Measurements from ENCODE around the gene OR5D14.

GRCh38 chr11:55793321-55793720, 2.0 kb upstream of the OR5D14 start:
- TF ChIP-seq CTCF (IDR thresholded peaks at IDR 0.05) (no peak), REST (IDR thresholded peaks at IDR 0.05; ENCODE audit: insufficient read depth in 1 of 2, low read depth in 2 of 2, low read length in 1 of 2) (no peak)
